ENCODE data around the gene GRK1. TPM values are rescaled to one million over a fixed set of nuclear protein-coding genes. Genes with fewer than 3 reads are reported as not detected.

Gene GRK1
- total RNA-seq, 1 donor from 2014 or later: not detected

- Histone ChIP-seq H3K27me3 (ENCODE audit: control insufficient read depth, insufficient read depth, low read length) (peaks cover 22% of the 10 kb centered on the region), H3K36me3 (ENCODE audit: control insufficient read depth, insufficient read depth, low read length) (no peaks in the 10 kb centered on the region), H3K4me3 (ENCODE audit: low read depth, low read length) (no peak overlapping the region)
- no peak for DNase-seq (ENCODE audit: low read depth)
- TF ChIP-seq, protein P1, sequence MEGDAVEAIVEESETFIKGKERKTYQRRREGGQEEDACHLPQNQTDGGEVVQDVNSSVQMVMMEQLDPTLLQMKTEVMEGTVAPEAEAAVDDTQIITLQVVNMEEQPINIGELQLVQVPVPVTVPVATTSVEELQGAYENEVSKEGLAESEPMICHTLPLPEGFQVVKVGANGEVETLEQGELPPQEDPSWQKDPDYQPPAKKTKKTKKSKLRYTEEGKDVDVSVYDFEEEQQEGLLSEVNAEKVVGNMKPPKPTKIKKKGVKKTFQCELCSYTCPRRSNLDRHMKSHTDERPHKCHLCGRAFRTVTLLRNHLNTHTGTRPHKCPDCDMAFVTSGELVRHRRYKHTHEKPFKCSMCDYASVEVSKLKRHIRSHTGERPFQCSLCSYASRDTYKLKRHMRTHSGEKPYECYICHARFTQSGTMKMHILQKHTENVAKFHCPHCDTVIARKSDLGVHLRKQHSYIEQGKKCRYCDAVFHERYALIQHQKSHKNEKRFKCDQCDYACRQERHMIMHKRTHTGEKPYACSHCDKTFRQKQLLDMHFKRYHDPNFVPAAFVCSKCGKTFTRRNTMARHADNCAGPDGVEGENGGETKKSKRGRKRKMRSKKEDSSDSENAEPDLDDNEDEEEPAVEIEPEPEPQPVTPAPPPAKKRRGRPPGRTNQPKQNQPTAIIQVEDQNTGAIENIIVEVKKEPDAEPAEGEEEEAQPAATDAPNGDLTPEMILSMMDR (IDR thresholded peaks at IDR 0.05; ENCODE audit: insufficient read depth, low read length, poor library complexity, severe bottlenecking): no peak
Measured at GRCh38 chr13:113734099-113734825, 67.2 kb downstream of the GRK1 start.

DNA sequence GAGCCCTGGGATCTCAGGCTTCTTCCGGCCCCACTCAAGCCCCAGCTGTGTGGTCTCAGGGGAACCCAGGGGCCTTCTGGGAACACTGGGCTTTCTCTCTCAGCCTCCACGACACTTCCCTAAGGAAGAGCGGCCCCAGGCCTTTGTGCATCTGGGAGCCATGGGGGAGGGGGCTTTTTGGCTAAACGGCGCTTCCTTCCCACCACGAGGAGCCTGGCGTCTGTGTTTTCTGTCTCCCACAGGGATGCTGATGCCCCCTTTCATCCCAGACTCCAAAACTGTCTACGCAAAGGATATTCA, 67.8 kb downstream of the GRK1 start:
- H3K27me3 ChIP-seq (ENCODE audit: control insufficient read depth, insufficient read depth, low read length): peaks cover 17% of the 10 kb centered on the region
- no peak overlapping the region for H3K4me3 ChIP-seq (ENCODE audit: low read depth, low read length)
- TF ChIP-seq, protein P1 (IDR thresholded peaks at IDR 0.05; ENCODE audit: insufficient read depth, low read length, poor library complexity, severe bottlenecking): no peak
- H3K36me3 ChIP-seq (ENCODE audit: control insufficient read depth, insufficient read depth, low read length): no peaks in the 10 kb centered on the region
- no peak for DNase-seq (ENCODE audit: low read depth)

DNA sequence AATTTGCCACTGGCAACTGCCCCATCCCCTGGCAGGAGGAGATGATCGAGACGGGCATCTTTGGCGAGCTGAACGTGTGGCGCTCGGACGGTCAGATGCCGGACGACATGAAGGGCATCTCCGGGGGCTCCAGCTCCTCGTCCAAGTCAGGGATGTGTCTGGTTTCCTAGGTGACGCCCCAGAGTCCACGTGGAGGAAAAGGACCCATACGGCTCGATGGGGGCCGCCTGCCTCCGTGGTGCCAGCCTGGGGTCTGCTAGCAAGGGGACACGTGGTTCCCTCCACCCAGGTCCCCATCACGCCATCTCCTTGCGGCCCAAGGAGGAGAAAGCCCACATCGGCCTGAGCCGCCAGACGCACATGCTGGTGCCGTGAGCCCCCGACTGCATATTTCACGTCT, 68.2 kb downstream of the GRK1 start:
- Histone ChIP-seq H3K36me3 (ENCODE audit: control insufficient read depth, insufficient read depth, low read length) (no peaks in the 10 kb centered on the region), H3K27me3 (ENCODE audit: control insufficient read depth, insufficient read depth, low read length) (peaks cover 13% of the 10 kb centered on the region), H3K4me3 (ENCODE audit: low read depth, low read length) (no peak overlapping the region)
- TF ChIP-seq, protein P1 (IDR thresholded peaks at IDR 0.05; ENCODE audit: insufficient read depth, low read length, poor library complexity, severe bottlenecking): no peak
- no peak for DNase-seq (ENCODE audit: low read depth)

DNA sequence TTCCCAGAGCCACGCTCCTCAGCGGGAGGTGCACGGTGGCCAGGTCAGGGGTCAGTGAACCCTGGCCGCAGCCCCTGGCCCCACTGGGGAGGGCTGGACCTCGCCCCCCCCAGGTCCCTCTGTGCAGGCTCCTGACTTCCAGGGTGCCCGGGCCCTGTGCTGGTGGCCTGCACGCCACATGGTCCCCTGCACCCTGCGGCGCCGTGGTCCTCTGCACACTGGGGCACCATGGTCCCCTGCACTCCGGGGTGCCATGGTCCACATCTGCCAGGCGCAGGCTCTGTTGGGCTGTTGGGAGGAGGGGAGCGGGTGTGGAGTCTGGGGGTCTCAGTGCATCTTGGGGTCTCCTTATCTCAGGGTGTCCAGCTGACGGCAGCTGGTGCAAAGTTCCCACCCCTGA, 68.7 kb downstream of the GRK1 start:
- peaks cover 7% of the 10 kb centered on the region for H3K27me3 ChIP-seq (ENCODE audit: control insufficient read depth, insufficient read depth, low read length)
- no peaks in the 10 kb centered on the region for H3K36me3 ChIP-seq (ENCODE audit: control insufficient read depth, insufficient read depth, low read length)
- no peak for DNase-seq (ENCODE audit: low read depth)
- TF ChIP-seq, protein P1 (IDR thresholded peaks at IDR 0.05; ENCODE audit: insufficient read depth, low read length, poor library complexity, severe bottlenecking): no peak
- H3K4me3 ChIP-seq (ENCODE audit: low read depth, low read length): no peak overlapping the region

DNA sequence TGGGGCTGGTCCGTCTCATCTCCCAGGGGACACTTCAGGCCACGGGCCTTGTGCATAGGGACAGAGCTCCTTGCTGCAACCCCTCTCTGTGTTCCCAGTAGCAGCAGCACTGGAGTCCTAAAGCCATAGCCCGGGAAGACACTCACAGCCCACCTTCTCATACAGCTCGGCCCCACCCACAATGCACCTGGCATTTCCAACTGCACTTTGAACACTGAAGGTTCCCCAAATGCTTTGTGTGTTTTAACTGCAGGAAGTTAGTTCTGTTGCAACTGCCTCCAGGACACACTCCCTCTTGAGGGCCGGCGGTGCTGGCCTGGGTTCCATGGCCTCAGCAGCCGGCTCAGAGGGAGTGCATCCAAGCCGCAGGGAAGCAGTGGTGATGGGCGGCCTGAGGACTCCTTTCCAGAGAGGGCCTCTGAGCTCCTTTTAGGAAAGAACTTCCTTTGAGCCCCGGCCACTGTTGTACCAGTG, 69.3 kb downstream of the GRK1 start:
- TF ChIP-seq, protein P1 (IDR thresholded peaks at IDR 0.05; ENCODE audit: insufficient read depth, low read length, poor library complexity, severe bottlenecking): no peak

GRCh38 chr13:113737803-113738202, 70.8 kb downstream of the GRK1 start:
- Histone ChIP-seq H3K27me3 (ENCODE audit: control insufficient read depth, insufficient read depth, low read length) (no peaks in the 10 kb centered on the region), H3K36me3 (ENCODE audit: control insufficient read depth, insufficient read depth, low read length) (no peaks in the 10 kb centered on the region), H3K4me3 (ENCODE audit: low read depth, low read length) (no peak overlapping the region)
- no peak for DNase-seq (ENCODE audit: low read depth)
- TF ChIP-seq, protein P1 (IDR thresholded peaks at IDR 0.05; ENCODE audit: insufficient read depth, low read length, poor library complexity, severe bottlenecking): no peak

More for the DNA sequence above, 69.3 kb downstream of the GRK1 start:
- DNase-seq (ENCODE audit: low read depth): no peak
- no peaks in the 10 kb centered on the region for H3K36me3 ChIP-seq (ENCODE audit: control insufficient read depth, insufficient read depth, low read length)
- H3K4me3 ChIP-seq (ENCODE audit: low read depth, low read length): no peak overlapping the region
- peaks cover 3% of the 10 kb centered on the region for H3K27me3 ChIP-seq (ENCODE audit: control insufficient read depth, insufficient read depth, low read length)

All from kidney epithelial cell (primary cell).